Kidney glomerular epithelial cell (primary cell): ENCODE data around the gene TLL2.
A peak's percentile ranks its signal among the peaks of the same experiment; 100 is the strongest.

Experiments used
- DNase-seq: peaks from one replicate; lab custom pipeline; 2025; lab: John Stamatoyannopoulos, UW

The TLL2 gene

DNA sequence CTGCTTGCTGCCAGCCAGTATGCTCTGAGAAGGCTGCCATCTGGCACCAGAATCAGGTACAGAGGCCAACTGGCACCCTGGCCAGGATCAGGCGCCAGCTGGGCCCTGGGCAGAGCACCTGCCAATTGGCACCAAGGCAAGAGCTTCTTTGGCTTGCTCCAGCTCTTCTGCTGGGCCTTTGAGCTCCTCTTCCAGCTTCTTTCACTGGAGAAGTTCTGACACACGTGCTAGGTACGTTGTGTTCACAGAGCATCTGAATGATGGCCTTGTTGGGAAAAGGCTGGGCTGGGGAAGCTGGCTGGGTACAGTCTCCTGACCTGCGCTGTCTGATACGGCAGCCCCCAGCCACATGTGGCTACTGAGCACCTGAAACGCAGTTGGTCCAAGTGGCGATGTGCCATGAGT, 123.3 kb downstream of the TLL2 start:
- no peak for DNase-seq

DNA sequence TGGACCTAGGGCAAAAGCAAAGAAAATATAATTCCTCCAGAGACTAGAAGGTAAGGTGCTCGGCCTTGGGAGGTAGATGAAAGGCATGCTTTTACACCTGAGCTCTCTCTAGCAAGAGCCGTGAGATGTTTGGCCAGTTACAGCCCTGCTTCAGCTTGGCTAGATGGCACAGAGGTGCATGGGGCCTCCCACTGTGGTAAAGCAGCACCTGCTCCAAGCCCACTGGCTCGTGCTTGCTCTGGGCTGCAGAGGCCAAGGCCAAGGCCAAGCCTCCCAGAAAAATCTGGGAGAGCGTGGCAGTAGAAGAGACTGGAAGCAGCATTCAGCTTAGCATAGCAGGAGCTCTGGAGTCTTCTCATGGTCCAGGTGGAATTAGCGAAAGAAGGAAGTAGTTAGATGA, 123.9 kb downstream of the TLL2 start:
- DNase-seq: no peak

DNA sequence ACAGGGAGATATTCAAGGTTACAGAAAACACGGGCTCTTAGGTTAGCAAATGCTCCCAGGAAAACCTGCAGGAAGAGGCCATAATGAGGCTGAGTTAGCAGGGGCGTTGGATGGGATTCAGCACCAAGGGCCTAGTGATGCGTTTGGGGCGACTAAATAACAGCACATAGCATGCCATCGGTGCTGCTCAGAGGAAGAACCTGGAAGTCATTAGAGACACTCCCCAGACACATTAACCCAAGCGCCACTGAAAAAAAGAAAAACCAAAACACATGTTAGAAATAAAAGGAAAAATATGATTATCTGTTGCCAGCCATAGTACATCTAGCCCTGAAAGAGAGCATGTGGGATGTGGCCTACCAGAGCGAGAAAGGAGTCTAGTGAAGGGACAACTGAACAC, 126.1 kb downstream of the TLL2 start:
- no peak for DNase-seq

DNA sequence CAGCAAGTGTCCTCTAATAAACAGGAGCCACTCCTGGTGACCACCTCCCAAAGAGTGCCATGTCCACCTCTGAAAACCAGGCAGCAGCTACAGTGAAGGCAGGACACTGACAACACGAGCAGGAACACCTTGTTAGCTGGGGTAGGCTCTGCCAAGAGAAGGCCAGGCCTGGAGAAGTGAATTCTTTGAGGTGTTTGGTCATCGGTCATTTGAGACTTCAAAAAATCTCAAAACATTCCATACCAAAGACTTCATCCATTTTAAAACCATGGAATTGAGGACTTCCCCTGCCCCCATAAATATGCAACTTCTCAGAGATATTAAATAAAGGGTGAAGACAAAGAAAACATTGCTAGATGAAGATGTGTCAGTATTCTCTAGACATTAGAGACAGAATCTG, 126.6 kb downstream of the TLL2 start:
- DNase-seq: peak; percentile 10

DNA sequence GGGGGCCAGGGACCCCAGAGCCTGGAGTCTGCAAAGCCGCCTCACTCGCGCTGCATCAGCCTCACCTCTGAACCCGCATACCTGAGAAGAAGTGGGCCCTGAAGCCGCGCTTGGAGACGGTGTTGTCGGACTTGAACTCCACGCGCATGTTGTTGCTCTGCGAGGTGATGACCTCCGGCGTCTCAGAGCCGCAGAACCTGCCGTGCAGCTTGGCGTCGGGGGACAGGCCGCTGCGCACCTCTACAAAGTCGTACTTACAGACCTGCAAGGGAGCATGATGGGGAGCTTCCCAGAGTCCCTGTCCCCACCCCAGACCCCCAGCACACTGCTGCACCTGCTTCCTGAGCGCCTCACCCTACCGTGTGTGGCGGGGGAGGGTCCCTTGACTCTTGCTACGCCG, 129.2 kb downstream of the TLL2 start:
- DNase-seq: no peak

DNA sequence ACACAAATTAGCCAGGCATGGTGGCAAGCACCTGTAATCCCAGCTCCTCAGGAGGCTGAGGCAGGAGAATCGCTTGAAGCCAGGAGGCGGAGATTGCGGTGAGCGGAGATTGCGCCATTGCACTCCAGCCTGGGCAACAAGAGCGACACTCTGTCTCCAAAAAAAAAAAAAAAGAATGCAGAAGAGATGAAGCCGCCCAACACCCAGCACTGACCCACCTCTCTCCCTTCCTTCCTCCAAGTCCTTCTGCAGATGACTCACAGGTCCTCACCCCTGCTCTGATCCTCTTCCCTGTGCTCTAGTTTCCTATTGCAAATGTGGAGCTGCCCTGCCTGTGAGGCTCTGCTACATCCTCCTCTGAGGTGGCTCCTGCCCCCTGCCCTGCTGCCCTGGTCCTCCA, 132.9 kb downstream of the TLL2 start:
- DNase-seq: peak; percentile 9

DNA sequence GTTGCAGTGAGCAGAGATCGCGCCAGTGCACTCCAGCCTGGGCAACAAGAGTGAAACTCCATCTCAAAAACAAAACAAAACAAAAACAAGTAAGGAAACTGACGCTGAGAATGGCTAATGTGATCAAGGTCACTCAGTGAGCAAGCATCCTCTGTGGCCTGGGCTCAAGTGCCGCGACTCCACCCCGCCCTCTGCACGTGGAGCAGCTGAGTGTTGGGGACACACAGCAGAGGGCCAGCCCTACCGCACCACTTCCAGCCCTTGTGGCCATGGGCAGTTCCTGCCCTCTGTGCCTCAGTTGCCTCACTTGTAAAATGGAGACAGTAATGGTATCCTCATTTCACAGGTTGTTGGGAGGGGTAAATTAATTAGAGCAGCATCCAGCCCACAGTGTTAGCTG, 134.0 kb downstream of the TLL2 start:
- no peak for DNase-seq

DNA sequence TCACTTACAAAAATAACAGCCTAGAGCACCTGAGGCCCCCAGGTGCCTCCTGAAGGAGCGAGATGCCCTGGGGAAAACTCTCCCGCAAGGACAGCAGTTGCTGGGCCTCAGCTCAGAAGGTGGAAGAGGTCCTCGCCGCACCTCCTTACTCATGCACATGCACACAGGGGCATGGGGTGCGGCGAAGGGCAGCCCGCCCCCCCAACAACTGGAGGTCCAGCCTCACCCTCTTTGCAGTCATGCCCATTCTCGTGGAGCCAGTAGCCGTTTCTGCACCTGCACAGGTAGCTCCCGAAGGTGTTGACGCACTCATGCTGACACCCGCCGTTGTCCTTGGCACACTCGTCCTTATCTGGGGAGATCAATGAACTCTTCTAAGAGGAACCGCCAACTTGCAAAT, 135.0 kb downstream of the TLL2 start:
- DNase-seq: no peak

DNA sequence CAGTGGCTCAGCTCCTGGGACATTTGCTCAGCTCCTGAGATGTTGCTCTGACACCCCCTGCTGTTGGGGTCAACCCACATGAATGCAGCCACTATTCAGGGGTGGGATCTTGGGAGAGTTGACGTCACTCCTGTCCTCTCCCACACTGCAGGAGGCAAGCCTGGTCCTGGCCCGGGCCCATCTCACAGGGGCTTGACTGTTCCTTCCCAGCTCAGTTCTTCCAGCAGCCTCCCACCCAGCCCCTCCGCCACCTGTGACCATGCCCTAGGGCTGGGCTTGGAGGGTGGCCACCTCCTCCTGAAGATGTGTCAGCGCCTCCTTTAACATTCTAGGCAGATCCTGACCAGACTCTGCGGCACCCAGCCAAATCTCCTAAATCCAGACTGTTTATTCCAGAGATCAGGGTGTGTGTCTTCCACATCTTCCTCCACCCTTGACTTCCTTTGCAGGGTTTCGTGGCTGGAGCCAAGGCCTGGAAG, 135.9 kb downstream of the TLL2 start:
- DNase-seq: no peak

DNA sequence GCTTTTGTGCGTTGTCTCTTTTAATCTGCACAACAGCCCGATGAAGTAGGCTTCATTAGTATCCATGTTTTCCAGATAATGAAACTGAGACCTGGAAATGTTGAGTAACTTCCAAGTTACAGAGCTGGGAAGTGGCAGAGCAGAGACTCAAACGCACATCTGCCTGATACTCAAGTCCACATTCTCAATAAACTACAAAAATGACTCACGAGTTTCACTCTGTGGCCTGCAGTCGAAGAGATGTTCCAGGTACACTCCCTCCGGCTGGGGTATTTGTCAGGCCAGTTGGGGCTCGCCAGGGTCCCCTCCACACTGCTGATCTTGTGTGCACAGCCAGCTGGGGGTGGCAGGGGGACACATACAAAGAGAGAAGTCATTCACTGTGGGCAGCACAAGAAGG, 137.2 kb downstream of the TLL2 start:
- no peak for DNase-seq

DNA sequence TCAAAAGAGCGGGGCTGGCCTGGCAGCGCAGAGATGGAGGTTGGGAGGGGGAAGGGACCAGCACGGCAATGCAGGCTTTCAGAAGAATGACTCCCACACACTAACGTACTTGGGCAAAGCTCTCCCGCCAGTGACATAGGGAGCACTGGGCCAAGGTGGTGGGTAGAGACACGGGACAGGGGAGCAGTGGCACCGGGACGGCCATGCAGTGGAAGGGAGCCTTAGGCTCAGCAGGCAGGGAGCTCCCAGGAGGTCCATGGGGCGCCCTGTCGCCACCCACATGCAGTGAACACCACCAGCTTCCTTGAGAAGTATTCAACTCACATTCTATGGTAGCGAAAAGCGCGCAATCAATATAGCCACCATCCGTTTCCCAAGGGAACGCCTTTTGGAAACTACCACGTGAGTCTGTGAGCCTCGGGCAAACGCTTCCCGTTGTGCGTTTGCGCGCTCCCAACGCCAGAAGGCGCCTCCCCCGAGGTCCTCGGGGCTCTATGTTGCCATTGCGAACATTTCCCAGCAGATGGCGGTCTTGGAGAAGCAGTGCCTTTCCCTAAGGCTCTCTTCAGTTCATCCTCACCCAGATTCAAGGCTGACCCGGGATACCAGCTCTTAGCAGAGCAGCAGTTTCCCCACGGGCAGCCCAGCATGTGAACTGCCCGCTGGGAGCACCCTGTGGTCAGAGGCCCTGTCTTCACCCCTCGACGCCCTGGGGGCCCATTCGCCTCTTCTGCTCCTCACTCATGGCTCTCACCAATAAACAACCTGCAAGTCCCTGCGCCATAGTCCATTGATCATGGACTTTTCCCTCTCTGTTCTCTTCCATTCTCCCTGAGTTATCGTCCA, 138.5 kb downstream of the TLL2 start:
- peak; percentile 73 for DNase-seq

DNA sequence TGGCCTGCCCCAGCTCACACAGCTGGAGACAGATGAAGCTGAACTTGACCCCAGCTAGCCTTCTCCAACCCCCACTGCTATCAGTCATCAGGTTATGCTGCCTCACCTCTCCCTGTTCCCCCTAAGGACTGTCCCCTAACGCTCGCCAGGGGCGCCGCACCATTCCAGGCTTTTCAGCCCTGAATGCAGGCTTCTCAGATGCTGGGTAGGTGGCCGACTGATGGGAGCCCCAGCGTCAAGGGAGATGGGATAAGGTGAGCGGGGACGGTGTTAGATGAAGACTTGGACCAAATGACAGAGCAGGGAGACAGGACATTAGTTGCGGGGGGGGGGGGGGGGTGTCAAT, 139.1 kb downstream of the TLL2 start:
- no peak for DNase-seq

DNA sequence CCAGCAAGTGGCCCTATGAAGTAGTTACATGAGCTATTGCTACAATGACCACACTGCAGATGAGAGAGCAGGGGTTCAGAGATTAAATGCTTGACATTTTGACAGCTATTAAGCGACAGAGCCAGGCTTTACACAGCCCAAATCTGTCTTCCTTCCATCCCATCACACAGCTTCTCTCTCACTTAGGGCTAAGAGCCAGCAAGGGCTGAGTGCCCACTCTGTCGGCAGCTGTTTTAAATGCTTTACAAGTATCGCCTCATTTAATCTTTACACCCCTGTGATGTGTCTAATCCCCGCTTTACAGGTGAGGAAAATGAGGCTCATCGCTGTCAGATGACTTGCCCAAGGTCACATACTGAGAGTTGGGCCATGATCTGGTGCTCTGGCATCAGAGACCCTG, 139.7 kb downstream of the TLL2 start:
- no peak for DNase-seq

DNA sequence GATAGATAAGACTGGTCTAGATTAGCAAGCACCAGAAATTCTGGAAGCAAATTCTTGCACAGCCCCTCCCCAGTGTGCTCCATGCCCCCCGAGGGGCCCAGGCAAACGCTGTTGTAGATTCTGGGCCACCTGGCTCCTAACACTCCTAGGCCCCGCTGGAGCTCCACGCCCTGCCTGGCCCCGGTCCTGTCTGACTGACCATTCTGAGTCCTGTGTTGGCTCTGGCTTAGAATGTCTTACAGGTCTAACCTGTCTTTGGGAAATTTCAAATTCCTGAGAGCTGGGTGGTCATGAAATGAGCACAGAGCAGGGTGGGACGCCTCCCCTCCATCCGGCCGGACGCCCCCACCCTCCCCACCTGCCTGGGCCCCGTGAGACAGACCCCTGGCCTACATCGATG, 142.4 kb downstream of the TLL2 start:
- DNase-seq: no peak

DNA sequence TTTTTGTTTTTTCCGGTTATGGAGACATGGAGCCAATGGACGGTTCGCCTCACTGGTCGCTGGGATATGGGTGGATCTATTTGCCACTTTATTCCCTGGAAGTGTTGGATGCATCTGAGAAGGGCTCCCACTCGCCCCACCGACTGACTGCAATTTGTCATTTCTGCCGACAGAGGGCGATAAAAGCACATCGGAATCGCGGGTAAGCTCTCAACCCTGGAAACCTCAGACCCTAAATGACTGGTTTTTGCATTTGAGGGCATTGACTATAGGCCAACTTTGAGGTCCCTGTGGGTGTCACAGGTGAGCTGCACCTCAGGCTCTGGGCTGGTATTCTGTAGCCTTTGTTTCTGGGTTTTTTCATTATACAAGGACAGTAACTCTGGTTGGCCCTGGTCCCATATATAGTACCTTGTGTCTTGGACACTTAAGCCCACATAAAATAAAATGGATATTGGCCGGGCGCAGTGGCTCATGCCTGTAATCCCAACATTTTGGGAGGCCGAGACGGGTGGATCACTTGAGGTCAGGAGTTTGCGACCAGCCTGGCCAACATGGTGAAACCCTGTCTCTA, 143.1 kb downstream of the TLL2 start:
- peak; percentile 7 for DNase-seq

DNA sequence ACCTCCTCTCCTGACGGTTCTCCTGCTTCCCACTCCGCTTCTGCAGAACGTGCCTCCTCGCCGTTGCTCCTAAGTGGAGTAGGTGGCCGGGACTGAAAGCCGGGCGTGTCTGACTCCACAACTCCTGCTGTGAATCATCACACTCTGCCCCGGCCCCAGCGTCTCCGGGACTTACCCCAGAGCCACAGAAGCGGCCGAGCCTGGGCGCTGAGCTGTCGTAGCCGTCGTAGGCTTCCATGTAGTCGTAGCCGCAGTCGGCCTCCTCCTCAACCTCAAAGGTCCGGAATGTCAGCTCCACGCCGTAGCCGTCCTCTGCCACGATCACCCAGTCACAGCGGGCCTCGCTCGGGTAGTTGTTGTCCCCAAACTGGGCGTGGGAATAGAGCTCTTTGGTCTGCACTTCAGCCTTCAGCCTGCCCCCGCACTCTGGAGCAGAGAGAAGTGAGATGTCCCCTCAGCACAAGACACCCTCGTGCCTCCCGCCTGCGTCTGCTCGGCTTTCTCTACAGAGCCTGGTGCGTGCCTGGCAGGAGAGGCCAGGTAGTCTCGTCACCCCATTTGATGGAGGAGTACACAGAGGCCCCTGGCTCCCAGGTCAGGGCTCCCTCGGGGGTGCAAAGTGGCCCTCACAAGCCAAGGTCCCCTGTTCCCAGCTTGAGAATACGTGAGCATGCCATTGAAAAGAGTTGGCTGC, 143.7 kb downstream of the TLL2 start:
- no peak for DNase-seq

DNA sequence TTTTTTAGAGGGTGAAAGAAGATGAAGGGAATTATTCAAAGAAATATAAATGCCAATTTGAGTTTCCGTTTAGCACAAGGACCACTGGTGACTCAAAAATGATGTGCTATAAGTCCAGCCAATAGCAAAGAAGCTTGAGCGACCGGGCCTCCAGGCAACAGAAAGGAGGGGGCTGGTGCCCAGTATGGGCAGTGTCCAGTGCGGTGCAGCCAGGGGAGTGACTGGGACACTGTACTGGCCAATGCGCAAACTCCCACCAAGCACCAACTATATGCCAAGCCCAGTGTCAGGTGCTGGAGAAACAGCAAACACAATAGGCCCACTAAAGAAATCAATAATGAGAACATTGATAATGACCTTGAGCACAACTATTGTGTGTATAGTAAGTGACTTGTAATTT, 144.8 kb downstream of the TLL2 start:
- DNase-seq: no peak

DNA sequence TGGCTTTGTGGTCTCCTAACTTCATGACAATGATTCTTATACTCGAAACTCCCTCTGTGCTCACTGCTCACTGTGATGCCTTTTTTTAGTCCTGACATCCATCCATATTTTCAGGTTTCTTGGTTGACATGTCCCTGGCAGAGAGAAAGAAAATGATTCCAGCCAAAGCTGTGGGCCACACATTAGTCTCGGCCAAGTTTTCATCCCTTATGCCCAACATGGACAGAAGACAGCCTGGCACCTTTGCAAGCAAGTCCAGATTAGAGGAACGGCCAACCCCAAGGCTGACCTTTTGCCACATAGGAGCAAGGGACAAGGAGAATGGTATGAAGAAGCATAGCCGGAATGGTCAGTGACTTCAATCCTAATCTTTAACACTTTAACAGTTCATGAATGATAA, 146.3 kb downstream of the TLL2 start:
- no peak for DNase-seq

DNA sequence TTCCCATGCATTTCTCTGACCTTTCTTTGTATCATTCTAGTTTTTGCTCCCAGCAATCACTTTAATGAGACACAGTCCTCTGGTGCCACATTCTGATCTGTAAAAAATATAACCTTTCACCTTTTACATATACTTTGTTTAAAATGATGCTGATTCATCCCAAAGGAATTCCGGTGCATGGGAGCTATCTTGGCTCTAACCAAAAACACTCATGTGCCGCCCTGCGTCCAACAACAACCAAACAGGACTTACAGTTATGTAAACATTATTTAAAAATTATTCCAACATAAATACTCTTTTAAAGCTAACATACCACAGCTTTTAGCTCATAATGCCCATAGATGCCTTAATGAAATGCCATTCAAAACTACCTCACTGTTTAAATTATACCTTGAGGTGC, 147.2 kb downstream of the TLL2 start:
- no peak for DNase-seq

DNA sequence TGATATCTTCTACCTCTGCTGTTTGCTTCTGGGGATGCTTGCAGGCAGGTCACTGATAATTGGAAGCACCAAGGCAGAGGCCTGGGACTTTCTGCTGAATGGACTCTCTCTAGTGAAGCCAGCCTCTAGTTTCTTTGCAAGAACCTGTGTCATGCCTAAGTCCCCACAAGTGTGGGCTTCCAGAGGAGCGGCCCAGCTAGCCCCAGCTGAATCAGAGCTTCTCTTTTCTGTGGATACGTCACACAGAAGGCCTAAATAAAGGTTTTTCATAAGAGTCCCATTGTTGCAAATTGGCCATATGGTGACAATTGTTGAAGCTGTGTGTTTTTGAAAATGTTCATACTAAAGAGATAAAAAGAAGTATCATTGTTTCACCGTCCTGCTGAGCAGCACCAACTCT, 148.2 kb downstream of the TLL2 start:
- no peak for DNase-seq

DNA sequence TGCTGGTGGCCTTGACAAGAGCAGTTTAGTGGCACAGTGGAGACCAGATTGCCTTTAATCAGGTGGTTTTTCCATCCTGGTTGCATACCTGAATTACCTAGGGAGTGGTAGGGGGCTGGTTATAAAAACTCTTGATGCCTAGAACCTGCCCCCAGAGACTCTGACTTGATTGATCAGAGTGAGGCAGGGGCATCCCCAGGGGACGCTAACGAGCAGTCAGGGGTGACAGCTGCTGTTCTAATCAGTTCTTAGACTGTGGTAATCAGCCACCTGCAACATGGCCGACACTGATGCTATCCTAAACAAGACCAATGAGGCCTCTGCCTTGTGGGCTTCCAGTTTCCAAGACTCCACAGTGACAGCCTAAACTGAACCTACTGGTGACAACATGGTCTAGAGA, 153.0 kb downstream of the TLL2 start:
- DNase-seq: no peak

DNA sequence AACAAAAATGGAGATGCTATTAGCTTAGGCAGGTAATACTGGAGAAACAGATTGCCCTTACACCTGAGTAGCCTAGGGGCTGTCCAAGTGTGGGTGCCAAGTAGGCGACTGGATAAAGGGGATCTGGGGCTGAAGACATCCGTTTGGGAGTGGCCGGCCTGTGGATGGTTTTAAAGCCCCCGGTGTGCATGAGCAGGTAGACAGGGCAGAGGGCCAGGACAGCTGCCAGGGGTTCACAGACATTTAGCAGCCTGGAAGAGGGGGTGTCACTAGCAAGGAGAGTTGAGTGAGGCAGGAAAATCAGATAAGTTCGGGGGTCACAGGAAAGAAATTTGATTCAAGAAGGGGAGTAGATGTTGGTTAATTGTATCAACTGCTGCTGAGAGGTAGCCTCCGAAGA, 153.4 kb downstream of the TLL2 start:
- no peak for DNase-seq

DNA sequence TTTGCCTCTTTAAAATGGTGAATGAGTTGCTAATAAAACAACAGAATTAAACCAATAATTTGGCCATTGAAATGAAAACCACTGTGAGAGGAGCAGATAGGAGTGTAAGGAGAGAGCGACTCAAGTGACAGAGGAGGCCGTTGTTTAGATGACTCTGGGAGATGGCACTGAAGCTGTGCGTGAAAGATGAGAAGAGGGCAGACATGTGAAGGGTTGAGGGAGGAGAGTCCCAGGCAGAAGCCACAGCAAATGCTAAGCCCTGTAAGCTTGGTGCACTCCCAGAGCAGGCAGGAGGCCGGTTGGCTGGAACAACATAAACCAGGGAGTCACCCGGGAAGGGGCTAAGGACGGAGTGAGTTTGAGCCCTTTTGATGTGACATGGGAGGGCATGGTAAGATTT, 154.1 kb downstream of the TLL2 start:
- no peak for DNase-seq
